ENCODE results near the gene BPIFA2.

GRCh38 chr20:33210371-33210770 is 42.4 kb downstream of the BPIFA2 start:
- TF ChIP-seq EP300 (IDR thresholded peaks at IDR 0.05; ENCODE audit: borderline replicate concordance in 1 of 2, control insufficient read depth in 1 of 2, low read depth in 2 of 2, low read length in 2 of 2) = no peak
- no peak for TF ChIP-seq TAF1 (IDR thresholded peaks at IDR 0.05; ENCODE audit: borderline replicate concordance, low read depth, low read length)
- no peak for TF ChIP-seq NFIC (IDR thresholded peaks at IDR 0.05; ENCODE audit: low read depth, low read length)
- no peak for TF ChIP-seq RUNX3 (IDR thresholded peaks at IDR 0.05; ENCODE audit: low read length)
- no peak for TF ChIP-seq POLR2A (IDR thresholded peaks at IDR 0.05; ENCODE audit: low read depth, low read length)
